Stimulated activated CD8-positive, alpha-beta memory T cell treated with anti-CD3 and anti-CD28 coated beads, Interleukin-2, amount 100 ng/mL, for 1 hour (primary cell): ENCODE measurements around the gene ZNF236.
"Not testable (repeated sequence)": the region's sequence is repeated elsewhere in the genome, so short reads cannot be mapped to it uniquely, and the experiment has no call there.

ENCODE experiments used
- DNase-seq, 2 donors: peaks; one replicate each; pipeline ENCODE4 v3.0.0-alpha.2; 2020; ENCODE audit warnings: low read depth in 2 of 2

Gene ZNF236

DNA sequence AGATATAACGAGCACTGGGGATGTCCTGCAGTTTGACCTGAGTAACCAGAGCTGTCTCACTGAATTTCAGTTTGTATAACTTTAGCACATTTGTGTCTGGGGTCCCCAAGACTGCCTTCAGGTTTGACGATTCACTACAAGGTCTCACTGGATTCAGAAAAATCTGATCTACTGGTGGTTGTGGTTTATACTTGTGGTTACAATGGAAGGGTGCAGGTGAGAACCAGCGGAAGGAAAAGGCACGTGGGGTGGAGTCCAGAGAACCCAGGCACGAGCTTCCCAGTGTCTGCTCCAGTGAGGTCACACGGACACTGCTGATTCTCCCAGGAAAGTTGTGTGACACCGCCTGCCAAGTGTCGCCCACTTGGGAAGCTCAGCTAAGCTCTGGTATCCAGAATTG, 126.0 kb downstream of the ZNF236 start:
- no peak for DNase-seq

DNA sequence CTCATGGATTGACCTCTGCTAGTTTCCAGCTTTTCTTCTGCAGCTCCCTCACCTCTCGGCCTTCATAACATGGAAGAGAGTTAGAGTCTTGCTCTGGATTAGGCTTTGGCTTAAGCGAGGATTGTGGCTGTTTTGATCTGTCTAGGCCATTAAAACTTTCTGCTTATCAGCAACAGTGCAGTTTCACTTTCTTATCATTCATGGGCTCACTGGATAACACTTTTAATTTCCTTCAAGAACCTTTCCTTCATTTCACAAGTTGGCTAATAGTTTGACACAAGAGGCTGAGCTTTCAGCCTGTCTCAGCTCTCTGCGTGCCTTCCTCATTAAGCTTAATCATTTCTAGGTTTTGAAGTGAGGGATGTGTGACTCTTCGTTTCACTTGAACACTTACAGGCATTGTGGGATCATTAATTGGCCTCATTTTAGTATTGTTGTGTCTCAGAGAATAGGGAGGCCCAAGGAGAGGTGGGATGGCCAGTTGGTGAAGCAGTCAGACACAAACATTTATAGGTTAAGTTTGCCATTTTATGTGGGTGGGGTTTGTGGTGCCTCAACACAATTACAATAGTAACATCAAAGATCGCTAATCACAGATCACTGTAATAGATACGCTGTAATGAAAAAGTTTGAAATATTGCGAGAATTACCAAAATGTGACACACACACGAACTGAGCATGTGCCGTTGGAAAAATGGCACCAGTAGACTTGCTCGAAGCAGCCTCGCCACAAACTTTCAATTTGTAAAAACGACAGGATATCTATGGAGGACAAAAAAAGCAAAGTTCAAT, 129.3 kb downstream of the ZNF236 start:
- no peak for DNase-seq

DNA sequence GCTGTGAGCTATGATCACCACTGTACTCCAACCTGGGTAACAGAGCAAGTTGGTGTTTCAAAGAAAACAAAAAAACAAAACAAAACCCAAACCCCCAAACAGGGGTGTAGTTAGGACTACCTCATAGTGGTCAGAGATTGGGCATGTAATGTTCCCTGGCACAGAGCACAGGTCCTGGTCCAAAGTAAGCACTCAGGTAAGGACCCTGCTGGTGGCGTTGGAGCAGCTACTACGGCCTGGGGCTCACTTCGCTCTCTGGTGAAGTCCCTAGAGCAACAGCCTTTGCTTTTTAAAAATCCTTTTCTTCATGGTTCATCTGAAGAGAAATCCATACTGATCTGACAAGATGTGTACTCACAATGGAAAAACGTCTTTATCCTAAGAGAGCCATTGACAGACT, 130.4 kb downstream of the ZNF236 start:
- DNase-seq: no peak

DNA sequence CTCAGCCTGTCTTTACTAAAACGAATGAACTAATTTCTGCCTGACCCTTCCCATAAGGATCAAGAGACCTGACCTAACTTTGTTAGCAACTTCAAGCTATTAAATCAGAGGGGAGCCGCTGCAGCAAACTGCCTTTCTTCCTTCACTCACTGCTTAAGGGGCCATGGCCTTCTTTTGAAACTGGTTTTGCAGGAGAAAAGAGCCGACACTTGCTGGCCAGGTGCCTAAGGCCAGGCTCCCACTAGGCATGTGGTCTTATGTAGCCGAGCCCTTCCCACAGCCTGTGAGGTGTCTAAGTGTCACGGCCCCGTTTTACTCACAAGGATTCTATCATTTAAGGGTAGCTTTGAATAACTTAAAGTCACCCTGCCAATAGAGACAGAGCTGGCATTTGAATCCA, 130.8 kb downstream of the ZNF236 start:
- DNase-seq: no peak

DNA sequence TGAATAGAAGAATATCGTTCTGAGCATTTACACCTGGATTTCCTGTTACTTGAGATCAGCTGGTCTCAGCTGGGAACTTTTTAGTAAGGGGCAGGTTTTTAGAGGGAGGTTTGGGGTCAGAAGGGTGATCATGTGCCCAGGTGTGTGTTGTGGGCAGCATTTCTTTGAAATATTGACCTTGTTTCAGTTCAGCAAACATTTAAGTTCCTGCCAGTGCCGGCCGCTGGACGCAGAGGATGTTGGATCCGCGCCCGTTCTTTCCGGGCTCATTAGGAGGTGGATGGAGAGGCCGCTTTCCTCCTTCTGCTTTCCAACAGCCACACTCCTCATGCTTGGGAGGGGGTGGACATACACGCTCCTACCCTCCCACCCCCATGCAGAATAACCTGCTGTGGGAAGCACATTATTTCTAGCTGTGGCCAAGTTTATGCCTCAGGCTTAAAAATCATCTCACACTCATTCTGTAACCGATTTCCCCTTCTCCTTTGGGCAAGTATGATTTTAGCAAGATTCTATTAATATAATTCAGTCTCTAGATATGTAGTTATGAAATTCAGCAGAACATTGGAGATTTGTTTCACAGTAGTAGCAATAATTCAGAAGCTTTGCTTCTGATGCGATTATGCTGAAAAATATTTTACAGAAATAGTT, 131.4 kb downstream of the ZNF236 start:
- no peak for DNase-seq

DNA sequence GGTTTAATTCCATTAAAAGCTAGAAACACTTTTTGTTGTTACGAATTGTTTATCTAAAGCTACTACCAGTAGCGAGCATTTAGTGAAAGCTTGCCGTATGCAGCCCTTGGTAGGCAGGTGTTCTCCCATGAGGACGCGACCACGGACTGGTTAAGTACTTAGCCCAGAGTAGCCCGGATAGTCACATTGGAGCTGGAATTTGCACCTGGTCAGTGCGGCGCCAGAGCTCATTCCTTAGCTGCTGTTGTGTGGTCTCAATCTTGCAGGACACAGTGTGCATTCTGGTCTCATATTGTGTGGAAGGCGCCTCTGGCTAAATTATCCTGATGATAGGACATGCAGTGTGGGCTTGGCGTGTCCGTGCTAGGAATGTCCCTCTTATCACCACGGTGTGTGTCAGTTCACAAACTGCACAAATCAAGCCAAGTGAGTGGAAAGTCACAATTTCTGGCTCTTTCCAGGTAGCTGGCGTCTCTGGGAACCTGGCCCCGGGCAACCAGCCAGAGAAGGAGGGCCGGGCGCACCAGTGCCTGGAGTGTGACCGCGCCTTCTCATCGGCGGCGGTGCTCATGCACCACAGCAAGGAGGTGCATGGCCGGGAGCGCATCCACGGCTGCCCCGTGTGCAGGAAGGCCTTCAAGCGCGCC, 133.3 kb downstream of the ZNF236 start:
- no peak for DNase-seq

DNA sequence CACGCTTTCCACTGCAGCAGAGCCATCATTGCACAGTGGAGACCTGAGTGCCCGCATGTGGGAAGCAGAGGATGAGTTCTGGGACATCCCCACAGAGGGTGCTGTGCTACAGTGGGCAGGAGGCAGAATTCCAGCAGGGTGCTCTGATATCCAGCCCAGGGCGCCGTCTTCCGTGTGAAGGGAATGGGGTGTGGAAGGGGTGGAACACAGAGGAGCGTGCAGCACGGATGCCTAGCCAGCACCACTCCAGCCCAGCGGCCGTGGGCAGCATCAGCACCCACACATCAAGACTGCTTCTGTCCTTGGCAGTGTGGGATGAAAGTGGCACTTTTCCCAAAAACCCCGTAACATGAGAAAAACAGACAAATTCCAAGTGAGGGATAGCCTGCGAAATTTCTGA, 134.3 kb downstream of the ZNF236 start:
- DNase-seq: no peak

DNA sequence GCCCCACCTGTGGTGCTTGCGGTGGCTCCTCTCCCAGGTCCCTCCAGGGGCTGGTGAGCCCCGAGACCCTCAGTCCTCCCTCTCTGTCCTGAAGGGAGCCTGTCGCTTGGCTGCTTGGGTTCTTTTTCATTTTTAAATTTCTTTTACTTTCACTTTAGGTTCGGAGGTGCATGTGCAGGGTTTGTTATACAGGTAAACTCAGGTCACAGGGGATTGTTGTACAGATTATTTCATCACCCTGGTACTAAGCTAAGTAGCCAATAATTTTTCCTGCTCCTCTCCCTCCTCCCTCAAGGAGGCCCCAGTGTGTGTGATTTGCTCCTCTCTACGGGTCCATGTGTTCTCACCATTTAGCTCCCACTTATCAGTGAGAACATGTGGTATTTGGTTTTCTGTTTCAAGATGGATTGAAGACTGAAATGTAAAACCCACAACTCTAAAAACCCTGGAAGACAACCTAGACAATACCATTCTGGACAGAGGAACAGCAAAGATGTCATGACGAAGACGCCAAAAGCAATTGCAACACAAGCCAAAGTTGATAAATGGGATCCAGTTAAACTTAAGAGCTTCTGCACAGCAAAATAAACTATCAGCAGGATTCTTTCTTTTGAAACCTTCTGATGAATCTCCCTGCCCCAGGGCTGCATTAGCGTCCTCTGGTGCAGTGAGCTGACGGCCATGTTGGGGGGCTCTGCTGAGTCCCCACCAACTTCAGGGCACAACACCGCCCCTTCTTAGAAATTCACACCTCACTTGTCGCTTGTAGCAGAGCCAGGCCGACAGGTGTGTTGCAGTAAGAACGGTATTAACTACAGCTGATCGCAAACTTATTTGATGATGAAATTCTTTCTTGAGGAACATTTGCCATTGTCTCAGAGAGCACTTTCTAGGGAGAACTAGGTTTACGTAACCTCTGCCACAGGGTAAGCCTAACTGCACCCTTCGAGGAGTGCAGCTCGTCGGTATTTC, 135.3 kb downstream of the ZNF236 start:
- DNase-seq: no peak

DNA sequence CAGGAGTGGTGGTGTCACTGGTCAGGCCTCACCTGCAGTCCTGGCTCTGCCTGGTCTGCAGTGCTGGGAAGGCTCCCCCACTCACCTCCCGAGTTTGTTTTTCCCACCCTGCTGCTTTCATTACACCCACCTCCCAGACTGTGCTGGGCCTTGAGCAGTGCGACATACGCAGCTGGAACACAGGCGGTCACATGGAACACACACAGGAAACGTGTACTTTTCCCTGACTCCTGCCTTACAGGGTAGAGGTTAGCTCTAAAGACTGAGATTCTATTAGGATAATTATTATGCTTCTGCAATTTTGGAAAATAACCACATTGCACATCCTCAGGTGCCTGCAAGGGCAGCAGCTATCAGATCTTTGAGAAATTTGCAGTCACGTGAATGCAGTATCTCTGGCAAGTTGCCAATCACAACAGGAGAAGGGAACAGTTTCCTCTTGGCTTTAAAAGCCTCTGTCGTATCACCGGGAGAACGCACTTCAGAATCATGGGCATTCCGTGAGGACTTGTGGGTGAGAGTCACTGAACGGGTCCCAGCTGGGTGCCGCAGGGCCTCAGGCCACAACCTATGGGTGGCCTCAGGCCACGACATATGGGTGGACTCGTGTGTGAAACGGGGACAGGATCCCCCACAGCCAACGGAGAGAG, 136.5 kb downstream of the ZNF236 start:
- no peak for DNase-seq

DNA sequence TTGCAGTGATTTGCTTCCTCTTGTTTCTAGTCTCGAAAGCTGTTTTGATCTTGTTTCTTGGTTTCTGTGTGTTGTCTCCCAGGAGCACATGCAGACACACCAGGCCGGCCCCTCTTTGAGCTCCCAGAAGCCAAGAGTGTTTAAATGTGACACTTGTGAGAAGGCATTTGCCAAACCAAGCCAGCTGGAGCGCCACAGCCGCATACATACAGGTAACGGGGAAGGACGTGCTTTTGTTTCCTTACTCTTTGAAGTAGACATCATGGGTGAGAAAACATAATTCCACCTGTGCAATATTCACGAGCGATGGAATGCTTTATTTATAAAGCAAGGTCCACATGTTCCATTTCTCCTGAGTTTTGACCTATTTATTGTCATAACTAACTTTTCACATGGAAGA, 137.2 kb downstream of the ZNF236 start:
- DNase-seq: no peak

DNA sequence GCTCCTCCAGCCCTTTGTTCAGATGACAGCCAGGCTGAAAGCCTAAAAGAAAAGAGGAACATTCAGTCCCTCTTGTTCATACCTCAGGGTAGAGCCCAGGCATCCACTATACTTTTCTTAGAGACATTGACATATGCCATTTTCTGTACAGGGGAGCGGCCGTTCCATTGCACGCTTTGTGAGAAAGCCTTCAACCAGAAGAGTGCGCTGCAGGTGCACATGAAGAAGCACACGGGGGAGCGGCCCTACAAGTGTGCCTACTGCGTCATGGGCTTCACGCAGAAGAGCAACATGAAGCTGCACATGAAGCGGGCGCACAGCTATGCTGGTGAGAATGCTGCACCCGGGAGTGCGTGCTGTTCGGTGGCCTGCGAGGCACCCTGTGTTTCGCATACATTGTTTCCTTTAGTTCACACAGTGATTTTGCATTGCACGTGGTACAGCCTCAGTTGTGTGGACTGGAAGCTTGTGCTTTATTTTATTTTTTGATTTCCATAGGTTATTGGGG, 138.2 kb downstream of the ZNF236 start:
- DNase-seq: no peak

DNA sequence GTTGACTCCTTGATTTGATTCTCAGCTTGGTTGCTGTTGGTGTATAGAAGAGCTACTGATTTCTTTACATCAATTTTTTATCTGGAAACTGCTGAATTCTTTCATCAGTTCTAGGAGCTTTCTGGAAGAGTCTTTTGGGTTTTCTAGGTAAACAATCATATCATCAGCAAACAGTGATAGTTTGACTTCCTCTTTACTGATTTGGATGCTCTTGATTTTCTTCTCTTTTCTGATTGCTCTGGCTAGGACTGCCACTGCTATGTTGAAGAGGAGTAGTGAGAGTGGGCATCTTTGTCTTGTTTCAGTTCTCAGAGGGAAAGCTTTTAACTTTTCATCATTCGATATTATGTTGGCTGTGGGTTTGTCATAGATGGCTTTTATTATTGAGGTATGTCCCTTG, 140.5 kb downstream of the ZNF236 start:
- no peak for DNase-seq

DNA sequence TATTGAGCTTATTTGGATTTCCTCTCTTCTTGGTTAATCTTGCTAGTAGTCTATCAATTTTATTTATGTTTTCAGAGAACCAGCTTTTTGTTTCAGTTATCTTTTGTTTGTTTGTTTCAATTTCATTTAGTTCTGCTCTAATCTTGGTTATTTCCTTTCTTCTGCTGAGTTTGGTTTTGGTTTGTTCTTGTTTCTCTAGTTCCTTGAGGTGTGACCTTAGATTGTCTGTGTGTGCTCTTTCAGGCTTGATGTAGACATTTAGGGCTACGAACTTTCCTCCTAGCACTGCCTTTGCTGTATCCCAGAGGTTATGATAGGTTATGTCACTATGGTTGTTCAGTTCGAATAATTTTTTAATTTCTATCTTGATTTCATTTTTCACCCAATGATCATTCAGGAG, 141.6 kb downstream of the ZNF236 start:
- no peak for DNase-seq

DNA sequence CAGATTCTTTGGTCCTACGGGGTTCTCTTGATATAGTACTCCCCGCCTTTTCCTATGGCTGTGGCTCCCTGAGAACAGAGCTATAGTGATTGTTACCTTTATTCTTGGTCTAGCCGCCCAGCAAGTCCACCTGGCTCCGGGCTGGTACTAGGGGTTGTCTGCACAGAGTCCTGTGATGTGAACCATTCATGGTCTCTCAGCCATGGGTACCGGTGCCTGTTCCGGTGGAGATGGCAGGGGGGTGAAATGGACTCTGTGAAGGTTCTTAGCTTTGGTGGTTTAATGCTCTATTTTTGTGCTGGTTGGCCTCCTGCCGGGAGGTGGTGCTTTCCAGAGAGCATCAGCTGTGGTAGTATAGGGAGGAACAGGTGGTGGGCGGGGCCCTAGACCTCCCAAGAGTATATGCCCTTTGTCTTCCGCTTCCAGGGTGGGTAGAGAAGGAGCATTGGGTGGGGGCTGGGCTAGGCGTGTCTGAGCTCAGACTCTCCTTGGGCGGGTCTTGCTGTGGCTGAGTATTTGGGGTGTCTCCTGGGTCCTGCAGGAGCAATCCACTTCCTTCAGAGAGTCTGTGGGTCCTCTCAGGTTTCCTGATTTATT, 143.3 kb downstream of the ZNF236 start:
- not testable (repeated sequence) for DNase-seq

DNA sequence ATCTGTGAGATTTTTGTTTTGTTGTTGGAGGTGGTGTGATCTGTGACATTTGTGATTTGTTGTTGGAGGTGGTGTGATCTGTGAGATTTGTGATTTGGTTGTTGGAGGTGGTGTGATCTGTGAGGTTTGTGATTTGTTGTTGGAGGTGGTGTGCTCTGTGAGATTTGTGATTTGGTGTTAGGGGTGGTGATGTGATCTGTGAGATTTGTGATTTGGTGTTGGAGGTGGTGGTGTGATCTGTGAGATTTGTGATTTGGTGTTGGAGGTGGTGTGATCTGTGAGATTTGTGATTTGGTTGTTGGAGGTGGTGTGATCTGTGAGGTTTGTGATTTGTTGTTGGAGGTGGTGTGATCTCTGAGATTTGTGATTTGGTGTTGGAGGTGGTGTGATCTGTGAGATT, 144.9 kb downstream of the ZNF236 start:
- not testable (repeated sequence) for DNase-seq

DNA sequence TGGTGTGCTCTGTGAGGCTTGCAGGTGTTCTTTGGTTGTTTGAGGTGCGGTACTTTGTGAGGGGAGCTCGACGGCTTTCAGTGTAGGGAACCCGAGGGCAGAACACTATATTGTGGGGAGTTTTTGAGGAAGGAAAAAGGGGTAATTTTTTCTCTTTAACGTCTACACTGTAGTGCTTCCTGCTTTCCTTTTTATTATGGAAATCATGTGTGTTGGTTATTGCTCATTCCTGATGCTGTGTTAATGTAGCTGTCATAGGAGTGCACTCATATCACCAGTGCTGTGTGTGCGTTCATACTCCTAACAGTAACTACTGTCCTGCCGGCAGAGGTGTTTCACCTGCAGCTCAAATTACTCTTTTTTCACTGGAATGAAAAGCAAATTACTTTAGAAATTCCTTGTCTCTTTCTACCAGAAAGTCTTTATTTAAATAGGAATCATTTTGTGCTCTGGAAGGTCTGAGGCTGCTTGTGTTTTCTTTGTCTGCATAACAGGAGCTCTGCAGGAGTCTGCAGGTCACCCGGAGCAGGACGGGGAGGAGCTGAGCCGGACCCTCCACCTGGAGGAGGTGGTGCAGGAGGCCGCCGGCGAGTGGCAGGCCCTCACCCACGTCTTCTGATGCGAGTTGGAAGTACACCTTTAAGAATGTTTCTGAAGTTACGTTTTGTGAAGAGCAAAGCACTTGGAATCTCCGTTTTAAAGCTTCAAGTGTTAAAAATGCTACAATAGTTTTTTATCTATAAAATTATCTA, 145.5 kb downstream of the ZNF236 start:
- DNase-seq: no peak

DNA sequence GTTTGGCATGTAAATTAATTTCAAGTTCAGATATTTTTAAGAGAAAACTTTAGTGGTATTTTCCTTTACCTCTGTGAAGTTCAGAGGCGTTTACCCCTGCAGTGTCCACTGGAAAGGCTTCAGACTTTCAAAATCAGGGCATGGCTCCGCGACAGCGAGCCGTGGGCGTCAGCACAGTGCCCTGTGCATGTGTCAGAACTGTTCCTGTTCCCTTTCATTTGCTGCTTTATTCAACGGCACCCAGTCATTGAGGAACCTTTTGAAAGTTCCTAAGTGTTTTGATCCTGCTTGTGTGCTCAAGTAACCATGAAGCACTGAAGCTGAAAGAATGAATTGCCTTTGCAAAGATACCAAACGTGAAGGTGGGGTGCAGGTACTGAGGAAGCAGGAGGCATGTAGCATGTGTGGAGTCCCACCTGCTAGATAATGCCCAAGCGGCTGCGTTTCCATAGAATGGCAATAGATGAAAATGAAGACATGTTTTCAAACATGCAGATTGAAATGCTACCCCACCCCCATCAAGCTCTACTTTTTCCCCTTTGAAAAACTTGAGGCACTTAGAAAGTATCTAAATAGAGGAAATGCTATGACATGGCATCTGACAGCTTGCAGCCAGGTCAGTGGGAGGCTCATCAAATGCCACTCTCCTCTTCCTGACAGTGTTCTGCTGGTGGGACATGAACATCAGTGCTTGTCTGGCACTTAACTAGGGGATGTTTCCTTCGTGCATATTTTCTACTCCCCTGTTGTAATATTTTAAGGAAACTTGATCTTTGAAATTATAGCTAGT, 148.6 kb downstream of the ZNF236 start:
- no peak for DNase-seq

DNA sequence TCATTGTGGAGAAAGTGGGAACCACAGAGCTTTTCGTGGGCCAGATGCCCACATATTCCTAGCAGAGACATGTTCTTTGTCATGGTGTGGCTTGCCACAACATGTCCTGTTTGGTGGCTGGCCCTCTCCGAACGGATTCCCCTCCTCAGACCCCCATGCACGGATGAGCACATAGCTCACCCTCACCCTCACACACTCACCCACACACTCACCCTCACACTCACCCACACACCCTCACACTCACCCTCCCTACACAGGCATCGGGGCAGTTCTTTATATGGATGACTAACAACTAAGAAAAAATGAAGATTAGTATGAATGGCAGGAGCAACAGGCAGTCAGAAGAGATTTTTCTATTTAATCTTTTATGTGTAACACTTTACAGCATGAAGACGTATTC, 149.9 kb downstream of the ZNF236 start:
- DNase-seq: no peak

DNA sequence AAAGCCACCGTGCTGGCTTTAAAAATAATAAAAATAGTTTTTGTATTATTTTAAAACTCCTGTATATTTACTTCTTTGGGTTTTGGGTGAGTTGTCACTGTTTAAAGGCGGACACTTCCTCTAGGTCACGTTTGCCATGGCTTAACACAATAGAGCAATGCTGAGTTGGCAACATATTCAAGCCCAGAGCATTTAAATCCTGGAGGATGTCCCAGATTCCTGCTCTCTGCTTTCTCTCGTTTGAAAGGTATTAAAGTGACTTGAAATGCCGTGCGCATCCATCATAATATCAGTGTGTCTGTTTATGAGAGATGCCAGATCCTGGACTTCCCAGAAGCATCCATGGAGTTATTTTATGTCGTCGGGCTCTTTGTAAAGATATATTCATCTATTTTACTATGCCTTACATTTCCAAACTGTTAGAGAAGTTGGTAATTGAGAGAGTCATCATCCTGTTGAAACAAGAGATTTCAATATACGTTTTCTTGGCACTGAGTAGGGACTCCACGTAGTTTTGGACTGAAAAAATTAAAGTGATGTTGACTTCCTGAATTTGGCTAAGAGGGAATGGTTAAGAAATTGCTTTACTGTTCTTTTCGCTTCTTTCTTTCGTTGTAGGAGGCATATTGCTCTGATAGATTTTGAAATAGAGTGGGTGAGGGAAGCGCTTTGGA, 150.6 kb downstream of the ZNF236 start:
- no peak for DNase-seq
